Measurements from ENCODE around the gene DNAL4. TPM values are rescaled to one million over a fixed set of nuclear protein-coding genes. Genes with fewer than 3 reads are reported as not detected.
A peak's percentile ranks its signal among the peaks of the same experiment; 100 is the strongest.

The DNAL4 gene
- total RNA-seq, 4 donors from 2014 or later: 21.8 to 27.7 (median 27.6) TPM

- no peaks in the 10 kb centered on the region for H3K9me3 ChIP-seq
- WGBS: 16% methylated on average over 7 of the region's 9 CpGs
- DNase-seq (ENCODE audit: low spot score in 2 of 2): no peak
- H3K27me3 ChIP-seq: peaks cover 2% of the 10 kb centered on the region
- H3K4me1 ChIP-seq: peaks cover 14% of the 10 kb centered on the region
- peak overlapping the region; percentile 89 for H3K4me3 ChIP-seq
- peaks cover 11% of the 10 kb centered on the region for H3K36me3 ChIP-seq
- no peak for TF ChIP-seq EP300 (IDR thresholded peaks at IDR 0.05)
- TF ChIP-seq CTCF (IDR thresholded peaks at IDR 0.05): no peak
- TF ChIP-seq POLR2A (IDR thresholded peaks at IDR 0.05): no peak
- no peak for TF ChIP-seq POLR2AphosphoS5 (IDR thresholded peaks at IDR 0.05)
- H3K27ac ChIP-seq: peak overlapping the region; percentile 86
These were observed 626 bp downstream of the DNAL4 start for GRCh38 chr22:38793317-38793716.

DNA sequence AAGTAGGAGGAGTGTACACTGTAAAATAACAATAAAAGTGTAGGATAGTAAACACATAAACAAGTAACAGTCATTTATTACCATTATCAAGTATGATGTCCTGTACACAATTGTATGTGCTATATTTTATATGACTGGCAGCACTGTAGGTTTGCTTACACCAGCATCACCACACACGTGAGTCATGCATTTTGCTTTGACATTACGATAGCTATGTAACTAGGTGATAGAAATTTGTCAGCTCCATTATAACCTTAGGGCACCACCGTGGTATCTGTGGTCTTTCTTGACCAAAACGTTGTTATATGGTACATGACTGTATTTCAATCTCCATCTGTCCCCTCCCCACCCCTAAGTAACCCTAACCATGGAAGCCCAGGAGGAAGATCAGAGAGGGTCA, 1.1 kb downstream of the DNAL4 start:
- Histone ChIP-seq H3K9me3 (no peaks in the 10 kb centered on the region), H3K36me3 (peaks cover 11% of the 10 kb centered on the region), H3K4me3 (peak overlapping the region; percentile 89), H3K4me1 (peaks cover 19% of the 10 kb centered on the region), H3K27me3 (no peaks in the 10 kb centered on the region), H3K27ac (no peak overlapping the region)
- DNase-seq (ENCODE audit: low spot score in 2 of 2): no peak
- no peak for TF ChIP-seq EP300 (IDR thresholded peaks at IDR 0.05)
- no peak for TF ChIP-seq CTCF (IDR thresholded peaks at IDR 0.05)
- no peak for TF ChIP-seq POLR2AphosphoS5 (IDR thresholded peaks at IDR 0.05)
- no peak for TF ChIP-seq POLR2A (IDR thresholded peaks at IDR 0.05)
- 45% methylated on average over 4 of the region's 4 CpGs for WGBS

- WGBS: 85% methylated on average over 4 of the region's 4 CpGs
- TF ChIP-seq POLR2AphosphoS5 (IDR thresholded peaks at IDR 0.05) (no peak), POLR2A (IDR thresholded peaks at IDR 0.05) (no peak), CTCF (IDR thresholded peaks at IDR 0.05) (no peak), EP300 (IDR thresholded peaks at IDR 0.05) (no peak)
- no peak overlapping the region for H3K27ac ChIP-seq
- no peaks in the 10 kb centered on the region for H3K27me3 ChIP-seq
- no peak overlapping the region for H3K4me3 ChIP-seq
- peaks cover 11% of the 10 kb centered on the region for H3K36me3 ChIP-seq
- peaks cover 23% of the 10 kb centered on the region for H3K4me1 ChIP-seq
- DNase-seq (ENCODE audit: low spot score in 2 of 2): no peak
- H3K9me3 ChIP-seq: no peaks in the 10 kb centered on the region
These were observed 4.3 kb downstream of the DNAL4 start for GRCh38 chr22:38789606-38790005.

DNA sequence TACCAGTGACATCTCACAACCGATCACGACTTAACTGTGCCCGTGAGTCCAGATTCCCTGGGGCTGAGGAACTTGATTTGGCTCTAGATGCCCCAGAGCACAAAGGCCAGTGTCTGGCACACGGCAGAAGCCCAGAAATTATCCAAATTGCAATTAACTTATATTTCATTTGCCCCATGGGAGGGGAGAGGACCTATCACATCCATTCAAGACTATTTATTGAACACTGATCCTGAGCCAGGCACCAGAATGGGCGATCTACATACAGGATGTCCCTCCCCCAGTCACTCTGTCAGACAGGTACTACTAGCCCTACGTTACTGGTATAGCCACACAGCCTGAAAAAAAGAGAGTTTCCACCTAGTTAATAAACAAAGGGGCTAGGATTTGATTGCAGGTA, 5.1 kb downstream of the DNAL4 start:
- no peaks in the 10 kb centered on the region for H3K9me3 ChIP-seq
- 51% methylated on average over 6 of the region's 6 CpGs for WGBS
- H3K36me3 ChIP-seq: peaks cover 11% of the 10 kb centered on the region
- DNase-seq (ENCODE audit: low spot score in 2 of 2): no peak
- H3K27me3 ChIP-seq: no peaks in the 10 kb centered on the region
- no peak for TF ChIP-seq POLR2AphosphoS5 (IDR thresholded peaks at IDR 0.05)
- no peak for TF ChIP-seq EP300 (IDR thresholded peaks at IDR 0.05)
- TF ChIP-seq POLR2A (IDR thresholded peaks at IDR 0.05): no peak
- no peak for TF ChIP-seq CTCF (IDR thresholded peaks at IDR 0.05)
- no peak overlapping the region for H3K27ac ChIP-seq
- no peak overlapping the region for H3K4me3 ChIP-seq
- peaks cover 23% of the 10 kb centered on the region for H3K4me1 ChIP-seq

- no peak for DNase-seq (ENCODE audit: low spot score in 2 of 2)
- no peak overlapping the region for H3K4me3 ChIP-seq
- TF ChIP-seq POLR2AphosphoS5 (IDR thresholded peaks at IDR 0.05): no peak
- TF ChIP-seq CTCF (IDR thresholded peaks at IDR 0.05): no peak
- no peak for TF ChIP-seq EP300 (IDR thresholded peaks at IDR 0.05)
- TF ChIP-seq POLR2A (IDR thresholded peaks at IDR 0.05): no peak
- 43% methylated on average over 16 of the region's 16 CpGs for WGBS
- H3K27ac ChIP-seq: peak overlapping the region; percentile 42
- no peaks in the 10 kb centered on the region for H3K9me3 ChIP-seq
- H3K4me1 ChIP-seq: peaks cover 21% of the 10 kb centered on the region
- no peaks in the 10 kb centered on the region for H3K27me3 ChIP-seq
- H3K36me3 ChIP-seq: peaks cover 11% of the 10 kb centered on the region
These were observed 5.7 kb downstream of the DNAL4 start for GRCh38 chr22:38788021-38788816.
